Heart right ventricle (tissue), 16 donors: ENCODE measurements around the gene CACNA1G. TPM values are rescaled to one million over a fixed set of nuclear protein-coding genes. Genes with fewer than 3 reads are reported as not detected.
A peak's percentile ranks its signal among the peaks of the same experiment; 100 is the strongest.

Experiments
- ATAC-seq, 8 donors: fragments of 200-7000 bp; cut with Tn5 transposase; one replicate each; pipeline ENCODE4 v1.9.1; 2020; ENCODE audit warnings: mild to moderate bottlenecking in 8 of 8, moderate library complexity in 8 of 8, moderate number of reproducible peaks in 1 of 8
- DNase-seq, 2 donors: peaks; one replicate each; pipeline ENCODE4 v3.0.0-alpha.2; 2020
- H3K27ac ChIP-seq, 10 donors: fragments of 200-600 bp; sonication (generic) in 2 of 10; one replicate each; pipeline versions ENCODE4 v1.5.0 to v1.8.0; 2020 to 2022; ENCODE audit warnings: mild to moderate bottlenecking in 3 of 10
- H3K27me3 ChIP-seq, 7 donors: fragments of 200-600 bp; one replicate each; pipeline ENCODE4 v1.8.0; 2021 to 2022; ENCODE audit warnings: mild to moderate bottlenecking in 2 of 7
- H3K36me3 ChIP-seq, 9 donors: fragments of 200-600 bp; sonication (generic) in 1 of 9; one replicate each; pipeline versions ENCODE4 v1.5.0 to v1.8.0; 2020 to 2022; ENCODE audit warnings: mild to moderate bottlenecking in 2 of 9
- H3K4me1 ChIP-seq, 9 donors: fragments of 200-600 bp; sonication (generic) in 1 of 9; one replicate each; pipeline versions ENCODE4 v1.5.0 to v1.8.0; 2020 to 2022; ENCODE audit warnings: mild to moderate bottlenecking in 4 of 9
- H3K4me3 ChIP-seq, 10 donors: fragments of 200-600 bp; sonication (generic) in 2 of 10; one replicate each; pipeline versions ENCODE4 v1.5.0 to v1.8.0; 2020 to 2022; ENCODE audit warnings: mild to moderate bottlenecking in 7 of 10, moderate library complexity in 2 of 10
- H3K9me3 ChIP-seq, 11 donors: fragments of 200-600 bp in 10 of 11; sonication (generic) in 2 of 11; one replicate each; pipeline versions ENCODE4 v1.5.0 to v1.8.0; 2013 to 2022; ENCODE audit warnings: mild to moderate bottlenecking in 2 of 11, control low read depth in 1 of 11, moderate library complexity in 1 of 11
- CTCF ChIP-seq, 9 donors: fragments of 200-600 bp; sonication (generic) in 2 of 9; IDR thresholded peaks; one replicate each; pipeline versions ENCODE4 v1.5.0 to v1.8.0; 2021 to 2022; ENCODE audit warnings: antibody characterized with exemption in 9 of 9, mild to moderate bottlenecking in 5 of 9, moderate library complexity in 1 of 9
- WGBS, 2 donors: extraction: QIAGEN DNeasy Blood & Tissue Kit; methylation state at CpG; one replicate each; pipeline ENCODE4 v1.1.7; 2013; ENCODE audit warnings: inconsistent platforms in 1 of 2; 5-methylcytosine and 5-hydroxymethylcytosine counted together
- intact Hi-C, 10 donors: fragments of 100-400 bp; cut with DNase I; formaldehyde crosslinking; loops; one replicate each; pipeline versions ENCODE4 v1.11.1 to v1.14.2; 2022
- polyA plus RNA-seq, 2 donors: library from polyadenylated mRNA; stranded (reverse); fragments of 200-250 nt; gene quantifications; one replicate each; pipeline ENCODE4 v1.2.3, GENCODE V29; 2013
- total RNA-seq, 10 donors: library from RNA; stranded (reverse); fragmentation: NEBNext Ultra II Directional in 3 of 10; extraction: Animal tissue kit (Norgen Biotek cat#: 25700) in 3 of 10; gene quantifications; one replicate each; pipeline versions ENCODE4 v1.2.1 to v1.2.4, GENCODE V29; 2021 to 2023
- donor health status: Arrhythmogenic right ventricular cardiomyopathy.
- donor health status: ischemic (EF 13 %, LVEDD 7.1; RV severe dilation, severe dysfunction).
- donor health status: healthy with polysubstance abuse.
- donor health status: DM: no; HTN: yes; CAD: no.
- donor health status: DM: no; HTN: no; CAD: no.
- donor health status: ischemic (EF 25% LVEDD 6.9; RV normal size, moderate dysfunction).
- donor health status: ischemic (EF 25% LVEDD 5.7; RV mildly dilated, moderate dysfunction).
- donor health status: healthy.
- donor health status: DM: yes; HTN: yes; CAD: no.
- donor health status: Ischemic cardiomyopathy.
- donor health status: ischemic (EF 35%, LVEDD 5.7; RV mildly dilated, moderate dysfunction).
- donor health status: nonischemic (EF 11% LVEDD 7.7; RV severe dilation, severe dysfunction).
- donor health status: DM: yes; HTN: yes; CAD: no.
- donor health status: PGD.
- donor health status: ischemic (EF 29% LVEDD 5.4; RV normal size, mild dysfunction).
- donor health status: nonischemic (EF 23%, LVEDD 6.1; RV moderate dilation, normal function).

CACNA1G gene
- total and polyA plus RNA-seq, 12 donors: 0.04 to 0.46 (median 0.24) TPM

GRCh38 chr17:50557630-50558029 lies 2.9 kb upstream of the CACNA1G start:
- DNase-seq (no peak), ATAC-seq (no peak)
- H3K4me1 ChIP-seq: peaks cover 13 to 46% (median 34%) of the 10 kb centered on the region in 9 donors
- peaks cover 0 to 22% (median 0%) of the 10 kb centered on the region in 9 donors for H3K36me3 ChIP-seq
- no peaks in the 10 kb centered on the region for H3K9me3 ChIP-seq
- no peak overlapping the region for H3K4me3 ChIP-seq
- H3K27ac ChIP-seq: no peak overlapping the region
- peaks cover 17 to 64% (median 45%) of the 10 kb centered on the region in 7 donors for H3K27me3 ChIP-seq
- no peak for TF ChIP-seq CTCF (IDR thresholded peaks at IDR 0.05)
- 90% methylated on average over 4 of the region's 4 CpGs for WGBS, 2 donors
- intact Hi-C loops: loop anchor here in 1 of 10 donors (5.0 kb wide), 1 partner anchor 50 kb away; no protein-coding TSS in a partner anchor

- intact Hi-C loops: loop anchor here in 1 of 10 donors (5.0 kb wide), 1 partner anchor 49 kb away; no protein-coding TSS in a partner anchor
- Histone ChIP-seq H3K36me3 (peaks cover 0 to 22% (median 0%) of the 10 kb centered on the region in 9 donors), H3K27me3 (peaks cover 17 to 69% (median 49%) of the 10 kb centered on the region in 7 donors), H3K9me3 (no peaks in the 10 kb centered on the region), H3K4me1 (peaks cover 13 to 46% (median 34%) of the 10 kb centered on the region in 9 donors), H3K27ac (no peak overlapping the region), H3K4me3 (no peak overlapping the region)
- 73 to 76% methylated on average over 4 of the region's 4 CpGs for WGBS, 2 donors
- ATAC-seq: no peak
- no peak for DNase-seq
- TF ChIP-seq CTCF (IDR thresholded peaks at IDR 0.05): no peak
Measured at GRCh38 chr17:50558091-50558490, 2.4 kb upstream of the CACNA1G start.

GRCh38 chr17:50558581-50558940 lies 2.0 kb upstream of the CACNA1G start:
- TF ChIP-seq CTCF (IDR thresholded peaks at IDR 0.05): no peak
- Histone ChIP-seq H3K36me3 (peaks cover 0 to 19% (median 0%) of the 10 kb centered on the region in 9 donors), H3K27me3 (peaks cover 17 to 73% (median 54%) of the 10 kb centered on the region in 7 donors), H3K4me1 (peaks cover 13 to 46% (median 34%) of the 10 kb centered on the region in 9 donors), H3K4me3 (peak overlapping the region in 3 of 10 donors; percentile 57 to 66 (median 60)), H3K9me3 (no peaks in the 10 kb centered on the region), H3K27ac (no peak overlapping the region)
- WGBS, 2 donors: 19 to 28% methylated on average over 18 of the region's 18 CpGs
- intact Hi-C loops: loop anchor here in 1 of 10 donors (5.0 kb wide), 1 partner anchor 49 kb away; no protein-coding TSS in a partner anchor
- DNase-seq (no peak), ATAC-seq (no peak)

- intact Hi-C loops: loop anchor here in 1 of 10 donors (5.0 kb wide), 1 partner anchor 48 kb away; no protein-coding TSS in a partner anchor
- WGBS, 2 donors: 3 to 4% methylated on average over 55 of the region's 55 CpGs
- ATAC-seq: no peak
- Histone ChIP-seq H3K36me3 (peaks cover 0 to 17% (median 0%) of the 10 kb centered on the region in 9 donors), H3K9me3 (no peaks in the 10 kb centered on the region), H3K4me3 (peak overlapping the region in 8 of 10 donors; percentile 16 to 66 (median 58)), H3K27ac (no peak overlapping the region), H3K27me3 (peaks cover 17 to 77% (median 57%) of the 10 kb centered on the region in 7 donors), H3K4me1 (peaks cover 13 to 47% (median 34%) of the 10 kb centered on the region in 9 donors)
- DNase-seq: no peak
- no peak for TF ChIP-seq CTCF (IDR thresholded peaks at IDR 0.05)
Measured at GRCh38 chr17:50558941-50559614, 1.4 kb upstream of the CACNA1G start.
